HG02588 (cell line): Measurements from ENCODE around the gene MASTL.

Experiments used
- ATAC-seq: cut with Tn5 transposase; IDR thresholded peaks from one replicate; pipeline ENCODE4 v1.9.1; 2021; ENCODE audit warnings: mild to moderate bottlenecking, moderate library complexity; ENCODE audit not compliant: unreplicated experiment

Gene MASTL

GRCh38 chr10:27225011-27225590 is 69.9 kb downstream of the MASTL start:
- no peak for ATAC-seq

DNA sequence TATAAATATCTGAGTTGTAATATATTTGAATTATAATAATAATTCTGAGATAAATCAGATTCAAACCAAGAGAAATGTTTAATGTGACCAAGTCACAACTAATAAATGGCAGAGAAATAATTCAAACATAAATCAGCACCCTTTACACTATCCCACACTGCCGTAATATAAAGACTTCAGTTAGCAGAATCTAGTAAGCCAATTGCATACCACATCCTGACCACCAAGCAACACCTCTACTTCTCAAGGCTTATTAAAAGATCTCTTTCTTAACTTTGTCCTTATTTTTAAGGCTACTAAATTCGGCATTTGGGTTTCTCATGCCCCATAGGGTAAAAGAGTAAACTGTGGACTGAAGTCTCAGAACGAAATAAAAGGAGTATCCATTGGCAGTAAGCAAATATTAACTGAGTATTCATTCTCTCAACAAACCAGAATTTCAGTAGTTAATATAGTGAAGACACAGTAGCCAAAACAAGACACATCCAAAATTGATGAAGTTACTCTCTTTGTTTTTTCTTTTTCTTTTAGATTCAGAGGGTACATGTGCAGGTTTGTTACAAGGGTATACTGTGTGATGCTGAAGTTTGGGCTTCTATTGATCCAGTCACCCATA is 70.6 kb downstream of the MASTL start:
- ATAC-seq = no peak

- no peak for ATAC-seq
Observed at GRCh38 chr10:27230022-27230421, 74.9 kb downstream of the MASTL start.

GRCh38 chr10:27235706-27236105 is 80.6 kb downstream of the MASTL start:
- no peak for ATAC-seq
